T-helper 1 cell treated with Interleukin-12 subunit alpha and Interleukin-12 subunit beta and Interleukin-4 antibody, amounts not matched to agents 30 μg/mL and 1 μg/mL, for 36 hours (primary cell): ENCODE results near the gene ZFAND3.

ENCODE experiments used
- H3K27ac Mint-ChIP-seq: one replicate; pipeline ENCODE4 v1.8.0; 2021; ENCODE audit warnings: mild to moderate bottlenecking, mixed read lengths
- H3K27me3 Mint-ChIP-seq: one replicate; pipeline ENCODE4 v1.8.0; 2021; ENCODE audit warnings: low read depth, mixed read lengths
- H3K36me3 Mint-ChIP-seq: one replicate; pipeline ENCODE4 v1.8.0; 2021; ENCODE audit warnings: low read depth, mixed read lengths
- H3K4me1 Mint-ChIP-seq: one replicate; pipeline ENCODE4 v1.8.0; 2021; ENCODE audit warnings: low read depth, mixed read lengths
- H3K4me3 Mint-ChIP-seq: one replicate; pipeline ENCODE4 v1.8.0; 2021; ENCODE audit warnings: mild to moderate bottlenecking, moderate library complexity, mixed read lengths
- H3K9me3 Mint-ChIP-seq: one replicate; pipeline ENCODE4 v1.8.0; 2021; ENCODE audit warnings: mixed read lengths

ZFAND3 gene

DNA sequence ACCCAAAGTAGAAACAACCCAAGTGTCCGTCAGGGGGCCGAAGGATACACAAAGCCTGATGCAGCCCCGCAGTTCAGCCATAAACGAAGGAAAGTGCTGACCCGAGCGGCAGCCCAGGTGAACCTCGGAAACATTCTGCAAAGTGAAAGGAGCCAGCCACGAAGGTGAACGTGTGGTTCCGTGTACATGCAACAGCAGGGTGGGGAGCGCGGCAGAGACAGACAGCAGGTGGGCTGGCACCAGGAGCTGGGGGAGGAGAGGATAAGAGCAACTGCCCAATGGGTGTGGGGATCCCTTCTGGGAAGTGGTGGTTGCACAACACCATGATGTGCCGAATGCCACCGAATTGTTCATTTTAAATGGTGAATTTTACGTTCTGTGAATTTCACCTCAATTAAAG is 341.8 kb downstream of the ZFAND3 start:
- Mint-ChIP-seq H3K27me3 (no peaks in the 10 kb centered on the region), H3K4me3 (no peak overlapping the region), H3K9me3 (no peaks in the 10 kb centered on the region), H3K27ac (no peak overlapping the region), H3K36me3 (peaks cover 1% of the 10 kb centered on the region), H3K4me1 (no peaks in the 10 kb centered on the region)

DNA sequence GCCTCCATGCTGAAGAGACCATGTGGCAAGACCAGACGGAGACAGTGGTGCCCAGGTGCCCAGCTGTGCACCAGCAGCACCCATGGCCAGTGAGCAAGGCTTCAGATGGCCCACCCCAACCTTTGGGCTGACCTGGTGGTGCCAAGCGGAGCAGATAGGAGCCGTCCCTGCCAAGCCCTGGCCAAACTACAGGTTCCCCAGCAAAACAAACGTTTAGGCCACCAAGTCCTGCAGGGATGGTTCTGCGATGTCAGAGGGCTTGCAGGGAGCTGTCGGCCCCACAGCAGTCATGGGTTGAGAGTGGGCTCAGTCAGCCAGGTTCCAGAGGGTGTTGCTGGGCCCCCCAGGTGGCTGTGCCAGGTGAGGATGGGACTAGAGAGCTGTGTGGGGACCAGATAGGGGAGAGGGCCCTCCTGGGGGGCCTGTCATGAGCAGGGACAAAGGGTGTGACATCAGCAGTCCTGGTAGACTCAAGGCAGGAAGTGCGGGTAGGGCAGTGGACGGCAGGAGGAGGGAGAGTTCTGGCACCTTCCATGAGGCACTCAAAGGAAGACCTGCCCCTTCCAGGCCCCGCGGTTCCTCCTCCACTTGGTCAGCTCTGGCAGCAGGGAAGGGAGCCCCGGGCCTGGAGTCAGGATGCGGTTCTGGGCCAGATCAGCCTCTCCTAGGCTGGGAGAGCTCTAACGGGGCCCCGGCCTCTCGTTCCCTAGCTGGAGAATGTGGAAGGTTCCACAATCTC is 342.4 kb downstream of the ZFAND3 start:
- H3K27me3 Mint-ChIP-seq = no peaks in the 10 kb centered on the region
- no peak overlapping the region for H3K4me3 Mint-ChIP-seq
- H3K4me1 Mint-ChIP-seq = no peaks in the 10 kb centered on the region
- H3K9me3 Mint-ChIP-seq = no peaks in the 10 kb centered on the region
- H3K27ac Mint-ChIP-seq = no peak overlapping the region
- H3K36me3 Mint-ChIP-seq = peaks cover 1% of the 10 kb centered on the region

DNA sequence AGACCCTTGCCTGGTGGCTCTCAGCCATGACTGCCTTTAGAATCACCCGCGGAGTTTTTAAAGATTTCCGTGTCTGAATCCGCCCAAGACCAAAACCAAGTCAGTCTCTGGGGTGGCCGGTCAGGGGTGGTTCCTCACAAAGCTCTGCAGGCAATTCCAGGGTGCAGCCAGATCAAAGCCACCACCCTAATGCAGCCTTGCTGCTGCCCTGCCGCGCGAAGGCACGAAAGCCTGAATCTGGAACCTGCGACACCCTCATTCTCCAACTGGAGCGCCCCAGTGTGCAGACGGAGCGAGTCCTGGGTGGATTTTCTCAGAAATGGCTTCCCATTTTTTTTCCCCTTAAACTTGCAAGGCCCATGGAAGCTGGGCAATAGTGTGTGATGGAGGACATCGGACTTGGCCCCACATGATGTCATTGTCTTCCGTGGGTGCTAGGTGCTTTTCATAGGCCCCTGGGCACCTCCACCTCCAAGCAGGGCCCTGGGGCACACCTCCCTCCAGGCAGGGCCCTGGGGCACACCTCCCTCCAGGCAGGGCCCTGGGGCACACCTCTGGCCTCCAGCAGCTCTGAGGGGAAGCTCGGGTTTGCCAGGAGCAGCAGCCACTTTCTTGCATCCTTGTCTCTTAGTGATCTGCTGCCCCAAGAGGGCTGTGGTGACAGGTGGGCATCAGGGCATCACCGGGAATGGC is 343.1 kb downstream of the ZFAND3 start:
- no peaks in the 10 kb centered on the region for H3K4me1 Mint-ChIP-seq
- H3K27ac Mint-ChIP-seq = no peak overlapping the region
- no peaks in the 10 kb centered on the region for H3K27me3 Mint-ChIP-seq
- no peaks in the 10 kb centered on the region for H3K9me3 Mint-ChIP-seq
- H3K36me3 Mint-ChIP-seq = peaks cover 1% of the 10 kb centered on the region
- no peak overlapping the region for H3K4me3 Mint-ChIP-seq

DNA sequence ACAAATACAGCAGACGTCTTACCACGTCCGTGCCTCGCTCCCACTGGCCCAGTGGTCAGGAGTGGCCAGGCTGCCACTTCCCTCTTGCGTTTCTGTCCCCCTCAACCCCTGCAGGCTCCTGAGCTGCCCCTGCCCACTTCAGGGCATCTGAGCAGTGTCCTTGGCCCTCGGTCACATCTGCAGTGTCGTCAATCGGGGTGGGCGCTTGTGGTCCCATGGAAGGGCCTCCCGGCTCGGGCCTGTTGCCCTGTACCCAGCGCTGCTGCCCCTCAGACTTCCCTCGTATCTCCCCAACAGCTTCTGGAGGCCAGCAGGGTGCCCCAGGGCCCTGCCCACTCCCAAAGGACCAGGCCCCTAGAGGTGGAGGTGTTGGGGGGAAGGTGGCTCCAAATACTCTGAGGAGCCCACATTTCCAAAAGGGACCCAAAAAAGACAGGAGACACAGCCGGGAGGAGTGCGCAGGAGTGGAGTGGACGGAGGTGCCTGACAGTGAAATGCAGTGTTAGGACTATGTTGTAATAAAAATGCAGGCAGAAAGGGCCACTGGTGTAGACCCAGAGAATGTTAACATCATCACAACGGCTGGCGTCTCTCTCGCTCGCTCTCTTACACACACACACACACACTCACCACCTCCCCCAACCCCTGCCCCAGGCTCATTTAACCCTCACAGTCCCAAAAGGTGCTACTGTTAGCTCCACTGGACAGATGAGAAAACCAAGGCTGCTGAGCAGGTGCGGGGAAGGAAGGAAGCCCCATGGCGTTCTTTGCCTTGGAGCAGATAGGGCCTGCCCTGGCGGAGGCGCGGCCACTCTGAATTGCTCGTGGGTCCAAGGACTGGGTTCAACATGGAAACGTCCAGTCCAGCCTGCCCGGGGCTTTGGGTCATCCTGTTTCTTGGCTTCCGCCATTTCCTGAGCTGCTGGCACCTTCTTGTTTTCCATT is 343.9 kb downstream of the ZFAND3 start:
- no peaks in the 10 kb centered on the region for H3K36me3 Mint-ChIP-seq
- H3K9me3 Mint-ChIP-seq = no peaks in the 10 kb centered on the region
- no peak overlapping the region for H3K4me3 Mint-ChIP-seq
- no peak overlapping the region for H3K27ac Mint-ChIP-seq
- no peaks in the 10 kb centered on the region for H3K4me1 Mint-ChIP-seq
- H3K27me3 Mint-ChIP-seq = no peaks in the 10 kb centered on the region

DNA sequence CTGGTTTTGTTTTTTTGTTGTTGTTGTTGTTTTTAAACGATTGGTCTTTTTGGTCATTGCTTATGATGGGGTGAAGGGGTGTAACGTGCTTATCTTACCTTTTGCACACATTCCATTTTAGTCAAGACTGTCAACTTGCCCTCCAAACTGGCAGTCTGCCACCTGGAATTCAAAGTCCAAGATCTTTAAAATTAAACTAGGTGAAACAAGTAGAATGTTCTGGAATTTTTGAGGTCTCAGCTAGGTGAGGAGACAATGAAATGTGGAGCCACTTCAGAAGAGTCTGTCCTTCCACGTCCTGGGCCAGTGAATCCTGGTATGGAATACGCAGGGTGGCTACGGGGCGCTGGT is 344.6 kb downstream of the ZFAND3 start:
- H3K27me3 Mint-ChIP-seq = no peaks in the 10 kb centered on the region
- no peaks in the 10 kb centered on the region for H3K4me1 Mint-ChIP-seq
- H3K36me3 Mint-ChIP-seq = no peaks in the 10 kb centered on the region
- no peak overlapping the region for H3K4me3 Mint-ChIP-seq
- no peaks in the 10 kb centered on the region for H3K9me3 Mint-ChIP-seq
- no peak overlapping the region for H3K27ac Mint-ChIP-seq

DNA sequence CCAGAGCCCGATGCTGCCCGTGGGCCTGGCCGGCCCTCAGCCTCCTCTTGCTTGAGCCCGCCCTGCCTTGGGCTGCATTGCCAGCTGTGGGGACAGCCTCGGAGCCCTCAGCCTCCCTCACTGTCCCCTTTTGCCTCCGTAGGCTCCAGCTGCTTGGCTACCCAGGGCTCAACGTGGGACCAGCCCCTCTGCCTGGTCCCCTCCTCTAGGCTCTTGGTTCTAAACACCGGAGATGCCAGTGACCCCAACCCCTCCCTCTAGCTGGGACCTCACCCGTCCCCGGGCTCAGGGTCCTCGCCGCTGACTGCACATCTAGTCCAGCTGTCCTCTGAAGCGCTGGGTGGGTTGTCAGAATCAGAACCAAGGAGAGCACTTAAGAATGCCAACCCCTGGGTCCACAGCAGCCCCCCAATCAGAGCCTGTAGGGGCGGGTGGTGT is 345.2 kb downstream of the ZFAND3 start:
- H3K36me3 Mint-ChIP-seq = no peaks in the 10 kb centered on the region
- no peak overlapping the region for H3K27ac Mint-ChIP-seq
- H3K27me3 Mint-ChIP-seq = no peaks in the 10 kb centered on the region
- H3K4me1 Mint-ChIP-seq = no peaks in the 10 kb centered on the region
- H3K9me3 Mint-ChIP-seq = no peaks in the 10 kb centered on the region
- no peak overlapping the region for H3K4me3 Mint-ChIP-seq

DNA sequence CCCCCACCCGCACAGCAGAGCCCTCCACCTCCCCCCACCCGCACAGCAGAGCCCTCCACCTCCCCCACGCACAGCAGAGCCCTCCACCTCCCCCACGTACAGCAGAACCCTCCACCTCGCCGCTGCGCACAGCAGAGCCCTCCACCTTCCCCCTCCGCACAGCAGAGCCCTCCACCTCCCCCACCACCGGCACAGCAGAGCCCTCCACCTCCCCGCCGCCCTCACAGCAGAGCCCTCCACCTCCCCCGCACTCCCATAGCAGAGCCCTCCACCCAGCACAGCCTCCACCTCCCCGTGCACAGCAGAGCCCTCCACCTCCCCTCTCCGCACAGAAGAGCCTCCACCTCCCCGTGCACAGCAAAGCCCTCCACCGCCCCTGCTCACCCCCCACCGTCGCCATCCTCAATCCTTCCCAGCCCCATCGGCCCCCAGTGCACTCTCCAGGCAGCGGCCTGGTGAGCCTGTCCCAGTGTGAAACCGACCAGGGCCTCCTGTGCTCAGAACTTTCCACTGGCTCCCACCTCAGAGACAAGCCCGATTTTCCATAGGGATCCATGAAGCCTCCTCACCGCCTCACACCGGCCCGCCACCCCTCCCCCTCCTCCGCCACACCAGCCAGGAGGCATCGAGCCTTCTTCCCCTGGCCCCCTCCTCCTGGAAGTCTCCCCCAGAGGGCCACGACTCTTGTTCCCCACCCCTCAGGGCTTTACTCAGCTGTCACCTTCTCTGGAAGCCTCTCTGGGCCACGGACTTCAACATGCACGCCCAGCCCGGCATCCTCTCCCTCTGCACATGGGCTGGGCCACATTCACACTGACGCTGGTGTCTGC is 347.1 kb downstream of the ZFAND3 start:
- Mint-ChIP-seq H3K27me3 (no peaks in the 10 kb centered on the region), H3K4me1 (no peaks in the 10 kb centered on the region), H3K27ac (no peak overlapping the region), H3K9me3 (no peaks in the 10 kb centered on the region), H3K4me3 (no peak overlapping the region), H3K36me3 (no peaks in the 10 kb centered on the region)

DNA sequence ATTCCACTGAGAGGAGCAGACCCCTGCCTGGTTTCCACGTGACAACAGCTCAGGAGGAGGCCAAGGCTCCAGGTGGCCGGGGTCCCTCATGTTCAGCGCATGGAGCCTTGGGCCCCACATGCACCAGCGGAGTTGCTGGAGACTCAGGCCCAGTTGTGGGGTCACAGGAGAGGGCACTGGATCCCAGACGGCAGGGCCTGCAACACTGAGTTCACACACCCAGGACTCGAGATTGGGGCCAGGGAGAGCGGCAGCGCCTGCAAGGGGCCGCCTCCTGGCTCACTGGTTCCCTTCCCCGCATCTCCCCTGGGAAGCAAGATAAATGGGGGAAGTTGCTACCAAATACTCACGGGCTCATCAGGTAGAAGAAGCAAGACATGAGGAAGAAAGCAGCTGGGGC is 348.1 kb downstream of the ZFAND3 start:
- Mint-ChIP-seq H3K27me3 (no peaks in the 10 kb centered on the region), H3K9me3 (no peaks in the 10 kb centered on the region), H3K4me1 (no peaks in the 10 kb centered on the region), H3K27ac (no peak overlapping the region), H3K36me3 (no peaks in the 10 kb centered on the region), H3K4me3 (no peak overlapping the region)

DNA sequence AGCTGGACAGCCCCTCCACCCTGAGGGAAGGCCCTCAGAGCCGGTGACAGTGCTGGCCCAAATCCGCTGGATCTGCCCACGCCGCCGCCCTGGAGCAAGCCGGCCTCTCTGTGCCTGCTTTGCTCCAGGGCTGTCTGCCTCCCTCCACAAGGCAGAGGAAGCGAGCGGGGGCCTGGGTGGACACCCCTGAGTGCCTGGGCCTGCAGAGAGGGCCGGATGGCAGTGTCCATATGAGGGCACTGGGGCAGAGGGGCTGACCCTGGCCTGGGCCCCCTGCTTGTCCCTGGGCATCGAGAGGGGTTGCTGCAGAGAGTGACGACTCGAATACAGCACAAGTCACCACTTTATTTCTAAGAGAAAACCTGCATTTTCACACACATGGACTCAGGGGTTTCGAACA is 348.6 kb downstream of the ZFAND3 start:
- no peaks in the 10 kb centered on the region for H3K36me3 Mint-ChIP-seq
- no peaks in the 10 kb centered on the region for H3K27me3 Mint-ChIP-seq
- H3K4me3 Mint-ChIP-seq = no peak overlapping the region
- H3K27ac Mint-ChIP-seq = no peak overlapping the region
- H3K4me1 Mint-ChIP-seq = no peaks in the 10 kb centered on the region
- no peaks in the 10 kb centered on the region for H3K9me3 Mint-ChIP-seq

DNA sequence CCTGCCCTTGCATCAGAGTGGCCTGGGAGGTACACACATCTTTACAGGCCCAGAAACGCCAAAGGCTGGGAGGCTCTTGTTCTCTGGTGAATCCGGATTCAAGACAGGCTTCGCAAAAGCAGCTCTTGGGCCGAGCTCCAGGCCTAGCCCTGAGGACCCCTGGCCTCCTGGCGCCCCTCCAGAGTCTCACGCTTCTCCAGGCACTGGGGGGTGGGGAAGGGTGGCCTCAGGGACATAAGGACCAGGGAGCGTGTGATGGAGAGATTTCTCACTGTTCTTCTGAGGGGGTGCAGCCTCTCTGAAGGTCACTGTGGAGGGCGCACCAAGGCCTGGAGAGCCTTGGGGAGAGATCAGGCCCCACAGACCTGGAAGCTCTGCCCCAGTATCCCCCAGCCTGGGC is 349.2 kb downstream of the ZFAND3 start:
- H3K36me3 Mint-ChIP-seq = no peaks in the 10 kb centered on the region
- H3K9me3 Mint-ChIP-seq = no peaks in the 10 kb centered on the region
- no peak overlapping the region for H3K27ac Mint-ChIP-seq
- no peaks in the 10 kb centered on the region for H3K4me1 Mint-ChIP-seq
- H3K4me3 Mint-ChIP-seq = no peak overlapping the region
- no peaks in the 10 kb centered on the region for H3K27me3 Mint-ChIP-seq

DNA sequence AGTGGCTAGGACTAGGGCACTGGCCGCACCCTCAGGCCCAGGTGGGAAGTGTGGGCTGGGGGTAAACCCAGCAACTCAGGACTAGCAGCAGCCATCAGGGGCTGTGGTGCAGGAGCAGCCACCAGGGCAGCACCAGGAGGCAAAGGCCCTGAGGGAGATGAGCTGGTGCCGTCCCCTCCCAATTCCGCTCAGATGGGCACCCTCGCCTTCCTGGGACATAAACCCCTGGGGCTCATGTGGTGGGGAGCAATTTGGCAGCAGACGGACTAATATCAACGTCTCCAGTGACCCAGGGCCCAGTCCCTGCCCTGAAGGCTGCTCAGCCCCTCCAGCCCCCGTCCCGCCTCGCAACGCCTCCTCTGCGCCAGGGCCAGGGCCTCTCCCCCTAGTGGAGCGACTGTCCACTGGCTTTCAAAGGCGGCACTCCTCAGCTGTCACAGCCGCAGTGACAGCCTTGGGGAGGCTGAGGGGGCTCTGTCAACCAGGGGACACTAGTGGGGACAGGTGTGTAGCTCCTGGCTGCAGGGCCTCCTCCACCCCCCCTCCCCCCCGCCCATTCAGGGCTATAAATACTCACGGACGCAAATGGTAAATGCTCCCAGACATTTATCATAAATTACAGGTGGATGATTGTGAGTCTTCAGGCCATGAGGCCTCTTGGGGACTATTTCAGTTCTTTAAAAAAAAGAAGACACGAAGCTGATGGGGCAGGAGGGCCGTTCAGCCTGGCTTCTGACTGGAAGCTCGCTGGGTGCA is 349.9 kb downstream of the ZFAND3 start:
- Mint-ChIP-seq H3K4me1 (no peaks in the 10 kb centered on the region), H3K4me3 (no peak overlapping the region), H3K27ac (no peak overlapping the region), H3K36me3 (no peaks in the 10 kb centered on the region), H3K9me3 (no peaks in the 10 kb centered on the region), H3K27me3 (no peaks in the 10 kb centered on the region)

DNA sequence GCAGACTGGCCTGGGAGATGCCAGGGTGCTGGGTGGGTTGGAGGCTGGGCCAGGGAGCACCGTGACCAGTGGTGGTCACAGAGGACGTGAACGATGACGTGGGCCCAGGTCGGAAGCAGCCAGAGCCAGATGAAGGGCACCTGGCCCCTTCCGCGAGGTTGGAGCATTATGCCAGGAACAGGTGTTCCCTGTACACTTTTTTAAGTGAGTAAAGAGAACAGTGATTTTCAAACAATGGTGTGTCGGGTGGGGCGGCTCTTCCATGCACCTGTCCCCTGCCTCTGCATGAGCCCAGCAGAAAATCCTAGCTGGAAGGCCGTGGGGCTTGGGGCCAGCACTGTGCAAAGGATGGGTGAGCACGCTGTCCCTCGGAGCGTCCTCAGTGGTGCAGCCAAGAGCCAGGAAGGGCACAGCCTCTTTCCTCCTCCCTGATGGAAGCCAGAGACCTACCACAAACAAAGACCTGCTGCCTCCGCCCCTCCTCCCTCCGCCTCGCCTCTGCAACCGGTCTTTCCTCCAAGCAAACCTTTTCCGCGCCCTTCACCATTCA is 350.5 kb downstream of the ZFAND3 start:
- Mint-ChIP-seq H3K4me1 (no peaks in the 10 kb centered on the region), H3K9me3 (no peaks in the 10 kb centered on the region), H3K27me3 (no peaks in the 10 kb centered on the region), H3K4me3 (no peak overlapping the region), H3K27ac (no peak overlapping the region), H3K36me3 (no peaks in the 10 kb centered on the region)

DNA sequence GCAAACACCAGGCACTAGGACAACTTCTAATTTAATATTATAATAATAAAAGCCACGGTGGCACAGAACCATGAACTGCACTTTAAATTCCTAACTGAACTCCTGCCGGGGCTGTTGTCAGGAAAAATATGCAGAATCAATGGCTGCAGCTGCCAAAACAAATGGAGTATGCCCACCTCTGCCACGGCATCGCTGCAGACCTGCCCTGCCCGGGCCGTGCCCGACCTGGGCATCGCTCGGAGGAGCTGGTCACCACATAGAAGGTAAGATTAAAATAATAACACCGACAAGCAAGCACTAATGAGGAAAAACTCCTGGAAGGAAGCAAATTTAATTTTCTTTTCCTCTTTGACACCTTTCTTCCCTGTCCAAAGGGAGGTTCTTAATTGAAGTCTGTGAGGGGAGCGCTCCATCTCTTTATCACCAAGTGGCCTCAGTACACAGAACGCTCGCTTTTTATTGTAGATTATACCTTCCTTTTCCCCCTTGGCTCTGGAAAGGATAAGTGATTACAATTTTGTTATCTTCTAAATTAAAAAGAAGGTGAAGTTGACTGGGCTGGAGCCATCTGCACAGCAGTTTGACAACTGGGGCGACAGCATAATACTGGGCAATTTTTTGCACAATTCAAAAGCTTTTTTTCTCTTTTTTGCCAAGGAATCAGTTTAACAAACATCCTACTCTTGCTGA is 351.3 kb downstream of the ZFAND3 start:
- no peaks in the 10 kb centered on the region for H3K4me1 Mint-ChIP-seq
- H3K4me3 Mint-ChIP-seq = no peak overlapping the region
- H3K9me3 Mint-ChIP-seq = no peaks in the 10 kb centered on the region
- H3K27ac Mint-ChIP-seq = no peak overlapping the region
- no peaks in the 10 kb centered on the region for H3K27me3 Mint-ChIP-seq
- no peaks in the 10 kb centered on the region for H3K36me3 Mint-ChIP-seq
